ENCODE results near the gene MYO1D.
"Not testable (repeated sequence)": the region's sequence is repeated elsewhere in the genome, so short reads cannot be mapped to it uniquely, and the experiment has no call there.

Gene MYO1D

DNA sequence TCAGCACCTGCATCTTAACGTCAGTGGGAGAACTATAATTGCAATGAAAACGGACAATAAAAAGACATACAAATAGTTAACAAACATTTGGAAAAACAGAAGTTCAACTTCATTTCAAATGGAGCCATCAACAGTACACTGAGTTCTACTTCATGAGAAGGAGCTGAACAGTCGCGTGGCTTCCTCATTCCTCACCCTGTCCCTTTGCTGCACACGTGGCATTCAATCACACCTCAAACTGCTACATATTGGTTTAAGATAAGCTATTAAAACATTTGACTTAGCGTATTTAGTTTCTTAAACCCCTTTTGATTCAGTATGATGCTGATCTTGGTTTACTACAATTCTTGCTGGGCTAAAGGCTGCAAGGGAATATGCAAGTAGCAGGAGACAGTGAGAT, 313.3 kb downstream of the MYO1D start:
- no peak for DNase-seq

GRCh38 chr17:32558997-32559650, 317.8 kb downstream of the MYO1D start:
- no peak for DNase-seq

GRCh38 chr17:32558326-32558955, 318.5 kb downstream of the MYO1D start:
- DNase-seq: no peak

DNA sequence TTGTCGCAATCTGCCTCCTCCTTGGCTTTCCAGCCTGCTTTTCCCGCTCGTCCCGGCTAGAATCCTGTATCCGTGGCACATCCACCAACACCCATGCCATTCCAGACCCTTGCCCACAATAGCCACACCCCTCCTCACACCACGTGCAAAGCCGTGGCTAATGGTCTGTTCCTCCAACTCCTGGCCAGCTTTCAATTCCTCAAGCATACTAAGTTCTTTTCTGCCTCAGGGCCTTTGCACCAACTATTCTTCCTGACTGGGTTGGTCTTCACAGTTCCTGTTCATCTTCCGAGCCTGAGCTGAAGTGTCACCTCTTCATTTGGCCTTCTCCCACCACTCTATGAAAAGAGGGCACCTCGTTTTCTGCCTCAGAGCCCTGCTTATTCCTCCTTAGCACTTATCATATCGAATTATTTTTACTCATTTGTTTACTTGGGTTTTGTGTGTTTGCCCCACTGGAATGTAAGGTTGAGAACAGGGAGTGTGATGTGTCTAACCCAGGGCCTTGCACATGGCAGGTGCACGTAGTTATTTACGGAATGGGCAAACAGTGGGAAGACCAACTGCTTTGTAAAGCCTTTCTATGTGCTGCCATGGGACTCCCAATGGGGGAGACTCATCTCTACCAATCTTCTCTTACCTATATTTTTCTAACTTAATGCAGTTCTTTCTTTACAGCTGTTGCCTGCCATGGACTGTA, 321.2 kb downstream of the MYO1D start:
- DNase-seq: no peak

- DNase-seq: no peak
Measured at GRCh38 chr17:32553168-32553567, 323.8 kb downstream of the MYO1D start.

GRCh38 chr17:32552280-32552679, 324.6 kb downstream of the MYO1D start:
- DNase-seq: no peak

GRCh38 chr17:32551186-32551955, 325.6 kb downstream of the MYO1D start:
- no peak for DNase-seq

GRCh38 chr17:32549559-32549958, 327.4 kb downstream of the MYO1D start:
- no peak for DNase-seq

DNA sequence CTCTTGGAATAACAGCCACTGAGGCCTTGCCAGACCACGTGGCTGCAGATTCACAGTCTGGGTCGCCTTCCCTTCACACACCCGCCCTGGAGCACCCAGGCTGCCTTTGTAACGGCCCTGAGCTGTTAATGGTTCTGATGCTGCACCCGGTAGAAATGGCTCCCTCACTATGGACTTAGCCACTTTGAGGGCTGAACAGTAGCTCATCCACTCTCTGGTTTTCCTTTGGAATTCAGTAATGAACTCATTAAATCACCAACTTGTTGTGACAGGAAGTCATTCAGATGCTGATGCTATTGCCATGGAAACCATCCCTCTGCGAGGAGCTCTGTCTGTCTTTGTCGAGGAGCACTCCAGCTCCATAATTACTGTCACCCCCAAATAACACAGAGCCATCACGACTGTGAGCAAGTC, 330.9 kb downstream of the MYO1D start:
- no peak for DNase-seq

GRCh38 chr17:32542186-32542585, 334.7 kb downstream of the MYO1D start:
- DNase-seq: no peak

DNA sequence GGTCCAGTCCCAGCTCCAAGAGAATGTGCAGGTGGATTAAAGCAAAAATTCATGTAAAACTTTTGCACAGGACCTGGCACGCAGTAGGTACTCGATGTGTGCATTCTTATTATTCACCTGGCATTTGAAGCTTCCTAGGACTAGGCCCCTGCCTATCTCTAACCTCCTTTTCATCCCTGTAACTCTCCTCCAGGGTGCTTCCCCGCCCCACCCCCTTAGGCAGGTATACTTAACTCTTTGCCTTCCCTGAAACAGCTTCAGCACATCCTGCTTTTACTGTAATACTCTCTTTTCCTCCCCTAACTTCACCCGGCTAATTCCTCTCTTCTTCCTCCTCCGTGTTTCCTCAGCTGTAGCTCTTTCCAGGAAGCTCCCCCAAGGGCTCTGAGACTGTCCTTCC, 335.3 kb downstream of the MYO1D start:
- DNase-seq: no peak

GRCh38 chr17:32536736-32537643, 339.9 kb downstream of the MYO1D start:
- no peak for DNase-seq

- DNase-seq: no peak
Measured at GRCh38 chr17:32533296-32533695, 343.6 kb downstream of the MYO1D start.

DNA sequence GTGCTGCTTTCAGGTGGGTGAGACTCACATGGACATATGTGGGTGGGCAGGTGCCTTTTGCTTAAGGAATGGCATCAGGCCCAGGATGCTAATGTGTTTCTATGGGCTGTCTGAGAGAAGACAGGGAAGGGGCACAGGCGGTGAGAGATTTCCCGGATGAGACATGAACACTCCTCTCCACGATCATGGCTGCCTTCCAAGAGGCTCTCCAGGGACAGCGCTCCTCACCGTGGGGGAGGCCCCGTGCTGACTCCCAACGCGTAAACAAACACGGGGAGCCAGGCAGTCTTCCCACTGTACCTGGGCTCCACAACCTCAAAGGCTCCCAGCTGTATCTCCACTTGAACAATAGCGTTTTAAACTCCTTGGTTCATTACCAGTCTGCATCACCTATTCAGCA, 347.3 kb downstream of the MYO1D start:
- no peak for DNase-seq

- DNase-seq: no peak
Measured at GRCh38 chr17:32528825-32529224, 348.1 kb downstream of the MYO1D start.

DNA sequence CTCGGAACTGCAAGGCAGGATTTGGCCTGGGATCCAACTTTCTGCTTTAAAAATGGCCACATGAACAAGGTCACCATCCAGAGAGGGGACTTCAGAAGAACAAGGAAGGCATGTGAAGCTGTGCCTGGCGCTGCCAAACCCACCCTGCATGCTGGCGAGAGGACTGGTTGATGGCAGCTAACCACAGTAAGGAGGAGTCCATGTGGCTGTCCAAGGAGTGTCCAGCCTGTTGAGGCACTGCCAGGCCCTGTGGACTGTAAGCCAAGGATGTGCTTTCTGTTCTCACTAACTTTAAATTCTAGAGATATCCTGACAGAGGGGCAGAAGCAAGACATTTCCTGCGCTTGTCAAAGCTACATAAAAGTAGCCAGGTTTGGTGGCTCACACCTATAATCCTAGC, 349.8 kb downstream of the MYO1D start:
- no peak for DNase-seq

GRCh38 chr17:32525122-32525521, 351.8 kb downstream of the MYO1D start:
- DNase-seq: no peak

- not testable (repeated sequence) for DNase-seq
Measured at GRCh38 chr17:32524553-32524880, 352.4 kb downstream of the MYO1D start.

DNA sequence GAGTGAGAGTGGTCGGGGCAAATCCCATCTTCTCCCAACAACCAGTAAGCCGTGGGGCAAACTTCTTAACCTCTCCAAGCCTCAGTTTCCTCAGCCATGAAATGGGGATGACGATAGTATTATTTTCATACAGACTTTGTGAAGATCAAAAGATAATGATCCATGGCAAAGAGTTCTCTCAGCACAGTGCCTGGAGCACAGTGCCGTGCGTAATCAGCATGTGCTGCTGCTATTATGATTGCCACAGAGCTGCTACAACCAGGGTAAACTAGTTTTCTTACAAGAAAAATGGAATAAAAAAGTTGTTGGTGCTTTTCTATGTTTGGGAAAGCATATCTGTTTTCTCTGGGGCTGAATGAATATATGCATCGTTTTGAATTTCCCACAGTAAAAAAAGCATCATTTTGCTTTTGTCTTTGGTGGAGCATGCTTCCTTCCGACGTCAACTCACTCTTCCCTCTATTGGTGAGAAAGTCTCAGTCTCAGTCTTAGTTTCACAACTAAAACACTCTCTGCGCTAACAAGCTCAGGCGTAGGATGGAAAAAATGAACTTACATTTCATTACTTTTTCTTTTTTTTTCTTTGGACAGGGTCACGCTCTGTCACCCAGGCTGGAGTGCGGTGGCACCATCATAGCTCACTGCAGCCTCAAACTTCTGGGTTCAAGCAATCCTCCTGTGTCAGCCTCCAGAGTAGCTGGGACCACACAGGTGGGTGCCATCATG, 352.9 kb downstream of the MYO1D start:
- peak in 1 of 2 donors; percentile 45 for DNase-seq

GRCh38 chr17:32523017-32523680, 353.8 kb downstream of the MYO1D start:
- peak; percentile 48 to 59 for DNase-seq

DNA sequence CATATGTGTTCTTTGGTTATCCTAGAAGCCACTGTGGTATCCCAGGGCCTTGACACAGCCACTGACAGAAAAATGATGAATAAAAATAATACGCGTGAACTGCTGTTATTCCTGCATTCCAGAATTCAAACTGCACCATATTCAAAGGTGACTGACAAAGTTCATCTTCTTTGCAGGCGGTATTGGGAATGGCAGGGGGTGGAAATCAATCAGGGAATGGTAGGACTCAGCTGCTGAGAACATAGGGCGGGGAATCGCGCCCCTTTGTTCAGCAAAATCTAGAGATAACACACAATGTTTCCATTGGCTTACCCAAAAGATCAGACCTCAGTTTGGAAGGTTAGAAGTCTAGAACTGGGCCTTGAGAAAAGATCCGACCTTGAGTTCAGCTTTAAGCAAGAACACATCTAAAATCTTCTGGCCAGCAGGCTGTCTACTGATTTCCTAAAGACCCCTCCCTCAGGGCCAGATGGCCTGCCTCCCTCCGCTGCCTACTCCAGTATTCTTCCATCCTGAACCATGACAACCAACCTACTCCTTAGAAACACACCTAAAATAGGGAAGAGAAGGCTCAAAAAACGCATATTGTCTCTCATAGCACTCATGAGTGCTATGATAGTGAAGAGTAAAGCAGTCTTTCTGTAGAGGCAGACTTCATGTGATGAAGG, 356.1 kb downstream of the MYO1D start:
- no peak for DNase-seq

Data from stimulated activated CD4-positive, alpha-beta T cell treated with anti-CD3 and anti-CD28 coated beads, Interleukin-2, amount 100 ng/mL, for 24 hours (primary cell).